Retina (tissue), 1 donor: ENCODE measurements around the gene HOGA1.
A peak's percentile ranks its signal among the peaks of the same experiment; 100 is the strongest.
"Not testable (repeated sequence)": the region's sequence is repeated elsewhere in the genome, so short reads cannot be mapped to it uniquely, and the experiment has no call there.

Experiments
- DNase-seq: peaks from one replicate; pipeline ENCODE4 v3.0.0-alpha.2; 2016

Gene HOGA1

DNA sequence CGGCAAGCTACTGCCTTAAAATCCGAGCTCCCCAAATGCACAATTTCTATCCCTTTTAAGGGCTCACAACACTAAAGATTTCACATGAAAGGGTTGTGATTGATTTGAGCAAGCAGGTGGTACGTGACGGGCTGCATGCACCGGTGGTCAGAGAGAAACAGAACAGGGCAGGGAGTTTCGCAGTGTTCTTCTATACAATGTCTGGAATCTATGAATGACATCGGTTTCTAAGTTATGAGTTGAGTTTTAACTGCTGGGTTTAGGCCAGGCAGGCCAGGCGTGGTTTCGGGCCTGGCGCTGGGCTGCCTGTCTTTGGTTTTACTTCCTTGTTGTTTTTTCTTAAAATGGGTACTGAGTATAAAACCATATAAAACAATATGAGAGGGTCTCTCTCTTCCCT lies 28.6 kb upstream of the HOGA1 start:
- not testable (repeated sequence) for DNase-seq

DNA sequence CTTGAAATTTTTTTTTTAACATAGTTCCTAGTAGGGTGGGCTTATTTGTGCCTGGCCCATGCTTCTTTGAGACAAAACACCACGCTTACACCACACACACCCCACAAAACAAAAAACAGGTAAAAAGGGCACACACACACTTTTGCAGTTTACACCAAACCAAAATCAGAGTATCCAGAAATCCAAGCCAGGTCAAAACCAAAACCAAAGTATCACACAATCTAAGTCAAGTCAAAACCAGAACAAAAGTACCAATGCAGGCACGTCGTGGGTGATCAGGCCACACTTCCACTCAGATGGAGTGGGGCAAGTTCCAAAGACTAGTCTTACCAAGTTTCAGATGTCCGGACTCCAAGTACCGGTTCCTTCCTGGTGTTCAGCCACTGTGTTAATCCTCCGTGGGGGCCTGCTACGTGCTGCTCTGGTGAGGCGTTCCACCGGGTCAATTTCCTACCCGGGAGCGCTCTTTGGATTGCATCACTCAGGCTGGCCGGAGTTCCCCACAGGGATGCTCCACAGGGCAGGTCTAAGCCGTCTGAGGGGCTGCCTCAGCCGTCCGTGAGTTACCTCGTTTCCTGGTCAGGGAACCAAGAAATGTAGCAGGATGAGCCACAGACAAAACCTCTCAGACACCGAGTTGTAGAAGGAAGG lies 23.3 kb upstream of the HOGA1 start:
- DNase-seq = not testable (repeated sequence)

DNA sequence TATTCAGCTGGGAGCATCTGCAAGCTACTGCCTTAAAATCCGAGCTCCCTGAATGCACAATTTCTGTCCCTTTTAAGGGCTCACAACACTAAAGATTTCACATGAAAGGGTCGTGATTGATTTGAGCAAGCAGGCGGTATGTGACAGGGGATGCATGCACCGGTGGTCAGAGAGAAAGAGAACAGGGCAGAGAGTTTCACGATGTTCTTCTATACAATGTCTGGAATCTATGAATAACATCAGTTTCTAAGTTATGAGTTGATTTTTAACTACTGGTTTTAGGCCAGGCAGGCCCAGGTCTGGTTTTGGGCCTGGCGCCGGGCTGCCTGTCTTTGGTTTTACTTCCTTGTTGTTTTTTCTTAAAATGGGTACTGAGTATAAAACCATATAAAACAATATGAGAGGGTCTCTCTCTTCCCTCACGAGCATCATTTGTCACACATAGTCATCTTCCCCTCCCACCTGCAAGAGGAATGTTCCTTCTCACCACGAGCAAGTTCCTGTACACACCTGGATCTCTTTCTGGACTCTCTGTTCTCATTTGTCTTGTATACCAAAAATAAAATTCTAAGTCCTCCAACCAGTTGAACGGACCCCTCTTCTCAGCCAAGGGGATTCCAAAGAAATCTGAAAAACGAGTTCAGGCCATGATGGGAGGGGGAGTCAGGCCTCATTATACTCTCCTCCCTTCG lies 22.7 kb upstream of the HOGA1 start:
- not testable (repeated sequence) for DNase-seq

DNA sequence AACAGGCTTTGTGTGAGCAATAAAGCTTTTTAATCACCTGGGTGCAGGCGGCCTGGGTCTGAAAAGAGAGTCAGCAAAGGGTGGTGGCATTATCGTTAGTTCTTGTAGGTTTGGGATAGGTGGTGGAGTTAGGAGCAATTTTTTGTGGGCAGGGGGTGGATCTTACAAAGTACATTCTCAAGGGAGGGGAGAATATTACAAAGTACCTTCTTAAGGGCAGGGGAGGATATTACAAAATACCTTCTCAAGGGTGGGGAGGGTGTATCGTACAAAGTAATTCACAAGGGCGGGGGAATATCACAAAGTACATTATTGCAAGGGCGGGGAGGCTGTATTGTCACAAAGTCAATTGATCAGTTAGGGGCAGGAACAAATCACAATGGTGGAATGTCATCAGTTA lies 21.9 kb upstream of the HOGA1 start:
- not testable (repeated sequence) for DNase-seq

DNA sequence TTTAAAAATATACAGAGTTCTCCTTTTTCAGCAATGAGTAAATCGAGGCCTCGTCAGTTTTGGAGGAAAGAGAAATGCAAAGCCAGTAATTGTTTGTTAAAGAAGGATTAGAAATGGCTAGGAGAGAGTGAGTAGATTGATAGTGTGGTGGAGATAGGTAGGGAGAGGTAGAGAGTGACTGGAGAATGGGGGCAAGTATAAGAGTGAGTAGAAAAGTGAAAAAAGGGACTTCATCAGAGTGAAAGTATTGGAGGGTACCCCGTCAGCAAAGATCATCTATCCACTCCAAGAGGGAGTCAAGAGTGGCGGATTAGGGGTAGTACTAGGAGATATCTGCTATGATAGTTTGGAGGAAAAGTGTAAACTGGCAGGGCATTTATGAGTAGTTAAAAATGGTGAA lies 20.9 kb upstream of the HOGA1 start:
- no peak for DNase-seq

DNA sequence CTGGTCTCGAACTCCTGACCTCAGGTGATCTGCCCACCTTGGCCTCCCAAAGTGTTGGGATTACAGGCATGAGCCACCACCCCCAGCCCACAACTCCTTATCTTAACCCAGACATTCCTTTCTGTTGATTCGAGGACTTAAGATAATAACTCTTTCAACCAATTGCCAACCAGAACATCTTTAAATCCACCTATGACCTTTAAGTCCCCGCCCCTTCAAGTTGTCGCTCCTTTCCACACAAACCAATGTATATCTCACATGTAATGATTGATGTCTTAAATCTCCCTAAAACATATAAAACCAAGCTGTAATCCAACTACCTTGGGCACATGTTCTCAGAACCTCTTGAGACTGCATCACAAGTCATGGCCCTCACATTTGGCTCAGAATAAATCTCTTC lies 19.4 kb upstream of the HOGA1 start:
- DNase-seq = no peak

DNA sequence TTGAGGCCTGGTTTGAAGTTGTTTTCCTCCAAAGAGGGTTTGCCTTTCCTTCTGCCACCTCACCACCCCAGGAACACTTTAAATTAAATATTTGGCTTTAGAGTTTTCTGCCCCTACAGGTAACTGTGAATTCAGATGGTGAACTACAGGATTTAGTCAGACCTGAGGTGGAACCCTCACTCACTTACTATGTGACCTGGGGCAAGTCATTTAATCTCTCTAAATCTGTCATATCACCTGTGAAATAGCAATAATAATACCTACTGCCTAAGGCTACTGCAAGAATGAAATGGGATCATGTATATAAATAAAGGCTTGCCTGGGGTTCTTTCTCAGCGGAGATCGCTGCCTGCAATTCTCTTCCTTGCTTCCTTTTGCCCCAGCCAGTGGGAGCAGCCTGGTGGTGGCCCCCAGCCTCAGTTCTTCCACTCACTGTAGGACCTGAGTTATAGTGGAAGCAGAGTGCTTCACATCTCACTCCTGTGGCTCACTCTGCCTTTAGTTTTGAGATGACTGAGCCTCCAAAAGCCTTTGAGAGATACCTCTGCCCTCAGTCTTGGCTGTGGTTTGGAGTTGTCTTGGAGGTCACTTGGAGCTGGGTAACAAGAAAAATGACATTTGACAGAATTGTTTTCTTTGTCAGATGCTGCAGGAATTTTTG lies 17.7 kb upstream of the HOGA1 start:
- DNase-seq = no peak

DNA sequence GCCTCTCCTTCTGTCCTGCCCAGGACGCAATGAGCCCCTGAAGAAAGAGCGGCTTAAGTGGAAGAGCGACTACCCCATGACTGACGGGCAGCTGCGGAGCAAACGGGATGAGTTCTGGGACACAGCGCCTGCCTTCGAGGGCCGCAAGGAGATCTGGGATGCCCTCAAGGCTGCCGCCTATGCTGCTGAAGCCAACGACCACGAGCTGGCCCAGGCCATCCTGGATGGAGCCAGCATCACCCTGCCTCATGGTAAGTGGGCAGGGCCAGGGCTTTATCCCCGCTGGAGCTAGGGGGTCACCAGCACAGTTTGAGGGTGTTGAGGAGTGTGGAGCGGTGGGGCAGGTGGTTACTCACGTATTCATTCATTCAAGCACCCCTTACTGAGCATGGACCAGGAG lies 16.3 kb upstream of the HOGA1 start:
- no peak for DNase-seq

DNA sequence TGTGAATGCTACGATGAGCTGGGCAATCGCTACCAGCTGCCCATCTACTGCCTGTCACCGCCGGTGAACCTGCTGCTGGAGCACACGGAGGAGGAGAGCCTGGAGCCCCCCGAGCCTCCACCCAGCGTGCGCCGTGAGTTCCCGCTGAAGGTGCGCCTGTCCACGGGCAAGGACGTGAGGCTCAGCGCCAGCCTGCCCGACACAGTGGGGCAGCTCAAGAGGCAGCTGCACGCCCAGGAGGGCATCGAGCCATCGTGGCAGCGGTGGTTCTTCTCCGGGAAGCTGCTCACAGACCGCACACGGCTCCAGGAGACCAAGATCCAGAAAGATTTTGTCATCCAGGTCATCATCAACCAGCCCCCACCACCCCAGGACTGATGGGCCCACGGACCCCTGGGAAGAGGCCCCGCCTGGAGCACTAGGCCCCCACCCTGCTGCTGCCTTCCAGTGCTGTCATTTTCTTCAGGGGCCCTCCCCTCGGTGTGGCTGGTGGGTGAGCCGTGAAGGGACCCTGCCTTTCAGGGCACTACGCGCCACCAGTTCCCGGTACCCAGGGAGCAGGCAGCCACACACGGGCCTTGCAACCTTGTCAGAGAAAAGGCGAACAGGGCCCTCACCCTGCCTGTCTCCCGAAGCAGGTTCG lies 13.9 kb upstream of the HOGA1 start:
- no peak for DNase-seq

DNA sequence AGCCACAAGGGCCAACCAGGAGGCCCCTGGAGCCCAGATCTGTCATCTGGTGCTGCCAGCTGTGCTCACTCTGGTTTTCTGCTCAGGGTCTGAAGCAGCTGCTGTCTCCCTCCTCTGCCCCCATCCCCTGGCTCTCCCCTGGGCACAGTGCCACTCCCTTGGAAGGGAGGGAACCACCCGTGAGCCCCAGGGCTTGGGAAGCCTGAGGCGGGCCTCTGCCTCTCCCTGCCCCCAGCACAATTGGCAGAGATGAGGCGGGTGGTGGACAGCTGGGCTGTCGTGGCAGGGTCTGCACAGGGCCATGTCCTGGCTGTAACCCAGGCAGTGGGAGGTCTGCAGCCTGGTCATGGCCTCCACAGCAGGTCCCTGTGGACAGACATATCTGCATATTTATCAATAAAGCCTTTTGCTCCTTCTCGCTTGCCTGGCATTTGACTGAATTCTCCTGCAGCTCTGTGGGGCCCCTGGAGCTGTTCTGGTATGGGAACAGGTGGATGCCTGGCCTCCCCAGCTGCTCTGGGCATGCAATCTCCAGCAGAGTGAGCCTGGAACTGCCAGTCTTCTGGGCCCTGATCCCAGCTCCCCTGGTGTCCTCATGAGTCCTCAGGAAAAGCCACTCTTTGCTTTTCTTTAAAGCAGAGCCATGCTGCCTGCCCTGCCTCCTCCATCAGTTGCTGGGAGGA lies 13.3 kb upstream of the HOGA1 start:
- DNase-seq = no peak

DNA sequence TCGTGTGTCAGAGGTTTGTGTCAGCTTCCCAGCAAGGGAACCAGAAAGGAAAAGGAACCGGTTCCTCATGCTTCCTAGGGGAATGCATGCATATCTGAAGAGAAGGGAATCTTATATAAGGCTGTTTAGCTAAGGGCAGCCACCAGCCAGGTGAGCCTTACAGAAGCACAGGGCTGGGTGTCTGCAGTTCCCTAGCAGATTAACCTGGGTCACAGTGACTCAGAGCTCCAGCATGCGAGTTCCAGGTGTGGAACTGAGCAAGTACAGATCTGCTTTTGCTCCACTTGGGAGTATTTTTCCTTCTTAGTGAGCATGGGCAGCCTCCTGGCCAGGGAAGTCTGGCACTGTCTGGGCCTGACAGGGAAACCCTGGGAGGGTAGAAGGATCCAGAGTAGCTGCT lies 12.6 kb upstream of the HOGA1 start:
- DNase-seq = no peak

DNA sequence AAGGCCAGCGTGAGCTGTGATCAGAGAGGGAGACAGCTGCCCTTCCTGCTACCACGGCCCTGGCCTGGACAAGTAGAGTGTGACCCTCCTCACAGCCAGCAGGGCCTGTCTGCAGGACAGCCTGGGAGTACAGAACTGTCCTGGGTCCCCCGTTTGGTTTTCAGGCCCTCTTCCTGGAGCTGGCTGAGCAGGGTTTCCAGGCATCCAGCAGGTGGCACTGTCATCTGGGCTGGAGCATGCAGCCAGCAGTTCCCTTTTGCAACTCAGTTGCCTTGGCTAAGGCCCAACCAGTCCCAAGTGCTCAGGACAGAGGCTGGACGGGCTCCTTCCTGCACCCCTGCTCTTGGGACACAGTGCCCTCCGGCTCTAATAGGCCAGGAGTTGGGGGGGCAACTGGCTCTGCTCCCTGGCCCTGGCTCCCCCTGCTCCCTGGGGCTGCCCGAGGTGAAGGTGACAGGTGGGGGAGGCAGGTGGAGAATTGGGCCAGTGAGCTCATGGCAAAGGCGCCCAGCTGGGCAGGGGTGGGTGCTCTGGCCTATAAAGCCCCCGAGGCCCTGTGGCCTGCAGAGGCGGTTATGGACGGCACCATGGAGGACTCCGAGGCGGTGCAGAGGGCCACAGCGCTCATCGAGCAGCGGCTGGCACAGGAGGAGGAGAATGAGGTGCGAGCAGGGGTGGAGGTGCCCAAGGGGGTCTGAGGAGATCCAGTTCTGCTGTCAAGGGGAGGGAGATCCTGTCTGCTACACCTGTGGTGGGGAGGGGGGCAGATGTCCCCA lies 11.8 kb upstream of the HOGA1 start, which contains the start of gene ANKRD2:
ANKRD2 (plus strand) TSS at position 566 of the 776 bp plus-strand sequence; CDS start at position 576, 10 bp downstream.
- peak; percentile 59 for DNase-seq

DNA sequence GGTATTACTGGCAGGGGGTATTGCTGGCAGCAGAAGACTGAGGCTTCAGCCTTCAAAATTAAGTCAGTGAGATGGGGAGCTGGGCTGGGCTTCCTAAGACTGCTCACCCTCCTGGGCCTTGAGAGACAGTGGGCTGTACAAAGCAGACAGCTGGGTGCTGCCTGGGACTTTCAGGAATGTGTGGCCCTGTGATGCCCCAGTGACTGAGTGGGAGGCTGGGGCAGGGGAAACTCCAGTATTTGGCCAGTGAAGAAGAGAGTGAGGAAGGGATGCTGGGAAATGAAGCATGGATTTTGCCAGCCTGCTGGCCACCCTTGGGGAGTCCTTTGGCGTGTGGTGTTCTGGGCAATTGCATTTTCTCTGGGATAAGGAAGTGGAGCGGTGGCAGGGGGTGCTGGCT lies 11.2 kb upstream of the HOGA1 start:
- no peak for DNase-seq

DNA sequence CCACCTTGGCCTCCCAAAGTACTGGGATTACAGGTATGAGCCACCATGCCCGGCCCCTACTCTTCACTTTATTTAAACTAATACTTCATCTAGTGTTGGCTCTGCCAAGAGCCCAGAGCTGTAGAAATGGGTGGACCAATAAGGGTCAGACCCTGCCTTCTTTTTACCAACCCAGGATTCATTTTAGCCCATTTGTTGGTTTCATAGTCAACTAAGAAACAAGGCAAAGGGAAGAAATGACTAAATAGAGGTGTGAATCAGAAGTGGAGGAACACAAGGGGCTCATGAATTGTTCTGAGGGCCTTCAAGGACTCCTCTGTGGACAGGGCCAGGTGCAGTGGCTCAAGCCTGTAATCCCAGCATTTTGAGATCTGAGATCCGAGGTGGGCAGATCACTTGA lies 10.5 kb upstream of the HOGA1 start:
- no peak for DNase-seq

DNA sequence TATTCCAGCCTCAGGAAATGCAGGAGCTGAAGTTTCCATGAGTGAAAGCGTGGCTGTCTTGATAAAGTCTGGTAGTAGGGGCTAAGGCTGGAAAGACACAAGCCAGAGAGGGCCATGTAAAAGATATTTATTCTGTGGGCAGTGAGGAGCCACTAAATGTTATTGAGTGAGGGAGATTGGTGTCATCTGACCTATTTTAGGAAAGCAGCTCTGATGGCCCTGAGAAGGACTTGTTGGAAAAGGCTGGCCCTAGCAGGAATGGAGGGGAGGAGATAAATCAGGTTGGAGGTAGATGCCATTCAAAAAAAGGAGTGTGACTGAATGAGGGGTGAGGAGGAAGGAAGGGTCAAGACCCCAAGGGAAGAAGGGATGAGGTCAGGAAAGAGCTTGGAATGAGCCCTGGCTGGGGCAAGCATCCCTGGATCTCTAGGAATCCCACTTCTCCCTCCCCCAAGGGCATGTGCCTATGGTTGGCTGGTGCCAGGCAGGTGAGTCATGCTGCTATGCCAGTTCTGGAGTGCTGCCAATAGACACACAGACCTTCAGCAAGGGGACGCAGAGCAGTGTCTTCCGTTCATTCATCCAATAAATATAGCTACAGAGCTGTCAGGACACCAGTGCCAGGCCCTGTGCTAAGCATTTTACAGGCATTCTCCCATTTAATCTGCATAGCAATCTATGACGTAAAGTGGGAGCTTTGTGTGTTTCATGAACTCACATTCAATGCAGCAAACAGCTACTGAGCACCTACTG lies 9.6 kb upstream of the HOGA1 start:
- no peak for DNase-seq

DNA sequence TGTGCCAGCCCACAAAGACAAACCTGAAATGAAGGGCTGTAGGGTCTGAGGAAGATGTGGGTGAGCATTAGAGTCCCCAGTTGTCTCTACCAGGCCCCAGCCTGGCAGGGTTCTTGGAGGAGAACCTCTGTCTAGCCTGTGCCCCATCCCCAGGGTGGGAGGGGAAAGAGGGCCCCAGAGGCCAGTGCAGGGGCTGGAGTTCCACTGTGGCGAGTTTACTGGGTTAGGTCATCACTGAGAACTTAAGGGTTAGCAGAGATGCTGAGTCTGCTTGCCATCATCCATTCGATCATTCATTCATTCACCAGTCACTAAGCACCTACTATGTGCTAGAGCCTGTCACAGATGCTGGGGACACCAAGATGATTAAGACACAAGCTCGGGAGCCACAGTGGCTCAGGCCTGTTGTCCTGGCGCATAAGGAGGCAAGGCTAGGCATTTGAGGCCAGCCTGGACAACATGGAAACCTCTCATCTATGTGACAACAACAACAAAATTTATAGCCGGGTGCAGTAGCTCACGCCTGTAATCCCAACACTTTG lies 9.0 kb upstream of the HOGA1 start:
- no peak for DNase-seq

DNA sequence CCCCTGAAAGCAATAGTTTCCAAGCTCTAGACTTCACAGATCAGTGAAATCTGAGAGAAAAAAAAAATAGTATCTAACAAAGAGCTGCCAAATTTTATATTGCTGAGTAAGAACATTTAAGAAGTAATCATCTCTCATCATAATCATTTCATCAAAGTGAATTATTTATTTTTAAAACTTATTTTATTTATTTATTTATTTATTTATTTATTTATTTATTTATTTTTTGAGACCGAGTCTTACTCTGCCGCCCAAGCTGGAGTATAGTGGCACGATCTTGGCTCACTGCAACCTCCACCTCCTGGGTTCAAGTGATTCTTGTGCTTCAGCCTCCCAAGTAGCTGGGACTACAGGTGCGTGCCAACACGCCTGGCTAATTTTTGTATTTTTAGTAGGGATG lies 7.7 kb upstream of the HOGA1 start:
- DNase-seq = not testable (repeated sequence)

DNA sequence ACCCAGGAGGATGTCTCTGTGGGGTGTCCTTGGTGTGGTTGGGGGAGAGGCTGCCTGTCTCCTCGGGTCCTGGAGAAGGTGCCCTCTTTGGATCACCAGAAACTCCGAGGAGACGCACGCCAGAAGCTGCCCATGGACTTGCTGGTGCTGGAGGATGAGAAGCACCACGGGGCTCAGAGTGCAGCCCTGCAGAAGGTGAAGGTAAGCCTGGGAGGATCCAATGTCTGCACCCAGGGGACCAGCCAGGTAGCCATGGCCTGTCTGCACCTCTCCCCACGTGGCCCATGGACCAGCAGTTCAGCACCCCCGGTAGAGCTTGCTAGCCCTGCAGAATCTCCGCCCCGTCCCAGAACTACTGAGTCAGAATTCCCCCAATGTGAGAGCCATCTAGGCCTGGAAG lies 6.5 kb upstream of the HOGA1 start:
- no peak for DNase-seq

DNA sequence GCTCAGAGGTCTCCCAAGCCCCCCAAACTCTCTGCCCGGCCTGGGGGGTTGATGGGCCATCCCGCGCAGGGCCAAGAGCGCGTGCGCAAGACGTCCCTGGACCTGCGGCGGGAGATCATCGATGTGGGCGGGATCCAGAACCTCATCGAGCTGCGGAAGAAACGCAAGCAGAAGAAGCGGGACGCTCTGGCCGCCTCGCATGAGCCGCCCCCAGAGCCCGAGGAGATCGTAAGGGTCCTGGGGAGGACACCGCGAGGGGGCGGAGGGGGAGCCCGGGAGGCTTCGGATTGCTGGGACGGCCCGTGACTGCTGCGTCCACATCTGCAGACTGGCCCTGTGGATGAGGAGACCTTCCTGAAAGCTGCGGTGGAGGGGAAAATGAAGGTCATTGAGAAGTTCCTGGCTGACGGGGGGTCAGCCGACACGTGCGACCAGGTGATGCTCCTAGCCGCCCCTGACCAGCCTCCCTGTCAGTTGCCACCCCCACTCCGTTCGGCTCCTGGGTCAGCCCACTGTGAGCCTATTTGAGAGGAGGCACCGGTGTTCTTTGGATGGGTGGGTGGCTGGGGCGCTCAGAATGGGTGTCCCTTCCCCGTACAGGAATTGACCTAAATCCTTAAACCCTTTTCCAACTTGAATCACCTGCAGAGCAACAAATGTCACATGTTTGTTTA lies 5.9 kb upstream of the HOGA1 start:
- DNase-seq = no peak
